Endothelial cell of umbilical vein (primary cell): Measurements from ENCODE around the gene IZUMO2. TPM values are rescaled to one million over a fixed set of nuclear protein-coding genes. Genes with fewer than 3 reads are reported as not detected.

ENCODE experiments used
- BruUV-seq: library from RNA; stranded (reverse); fragments of 400-500 nt; replicated peaks from 2 replicates; lab custom pipeline; 2021; lab: Mats Ljungman, UMichigan
- CTCF ChIA-PET: fragments of 300-600, 350-600 bp; sonication (Branson Sonifier 250); formaldehyde crosslinking; loops from one replicate; lab custom pipeline; 2021; ENCODE audit warnings: antibody characterized with exemption, inconsistent platforms; lab: Charles Lee
- POLR2A ChIA-PET: fragments of 300-600, 350-600 bp; sonication (Branson Sonifier 250); formaldehyde crosslinking; loops from one replicate; lab custom pipeline; 2021; ENCODE audit warnings: antibody characterized with exemption, inconsistent platforms; lab: Charles Lee
- DNase-seq: peaks from one replicate; pipeline ENCODE4 v3.0.0-alpha.2; 2011; ENCODE audit warnings: low read depth, low spot score
- FAIRE-seq: peaks from 2 replicates; lab custom pipeline; 2011; peaks lifted over from hg19 to GRCh38; lab: Jason Lieb, UNC
- H2AFZ ChIP-seq: 2 replicates; pipeline ENCODE4 v1.6.0; 2012; ENCODE audit warnings: low read depth, low read length, control low read depth, inconsistent platforms
- H3K27ac ChIP-seq: 2 replicates; pipeline ENCODE4 v1.5.1; 2011; ENCODE audit warnings: low read depth, mild to moderate bottlenecking, control low read depth, low read length, moderate library complexity; ENCODE audit not compliant: insufficient read depth
- H3K27me3 ChIP-seq, 2 experiments: 2 replicates each; pipeline versions ENCODE4 v1.6.0 to v1.6.1; 2011; ENCODE audit warnings: low read length in 2 of 2, mixed read lengths in 1 of 2; ENCODE audit not compliant: control insufficient read depth in 2 of 2, insufficient read depth in 2 of 2
- H3K36me3 ChIP-seq, 2 experiments: 2 replicates in 1 of 2; 3 replicates in 1 of 2; pipeline ENCODE4 v1.5.1; 2011; ENCODE audit warnings: low read length in 2 of 2, mild to moderate bottlenecking in 1 of 2, moderate library complexity in 1 of 2; ENCODE audit not compliant: control insufficient read depth in 2 of 2, insufficient read depth in 2 of 2; ENCODE audit errors: extremely low read depth in 1 of 2
- H3K4me1 ChIP-seq: 3 replicates; pipeline ENCODE4 v1.5.1; 2011; ENCODE audit warnings: mild to moderate bottlenecking, low read length; ENCODE audit not compliant: control insufficient read depth, insufficient read depth; ENCODE audit errors: extremely low read depth
- H3K4me2 ChIP-seq: 2 replicates; pipeline ENCODE4 v1.6.1; 2011; ENCODE audit warnings: low read length, control low read depth, mixed read lengths; ENCODE audit not compliant: insufficient read depth
- H3K4me3 ChIP-seq, 3 experiments: fragments of 200-600 bp in 1 of 3; sonication (generic), shearing (Covaris generic) in 1 of 3; replicated peaks in 1 of 3; 2 replicates each; pipeline ENCODE4 v1.5.1; 2011 to 2016; ENCODE audit warnings: control low read depth in 3 of 3, low read length in 3 of 3, mild to moderate bottlenecking in 2 of 3, inconsistent platforms in 1 of 3, low read depth in 1 of 3, moderate library complexity in 1 of 3; ENCODE audit not compliant: insufficient read depth in 1 of 3
- H3K79me2 ChIP-seq: 2 replicates; pipeline ENCODE4 v1.6.0; 2012; ENCODE audit warnings: low read length, inconsistent platforms; ENCODE audit not compliant: control insufficient read depth, insufficient read depth
- H3K9ac ChIP-seq: replicated peaks from 2 replicates; pipeline ENCODE3; 2011; ENCODE audit warnings: low read length, control low read depth; ENCODE audit not compliant: insufficient read depth; ENCODE audit errors: extremely low read depth
- H3K9me1 ChIP-seq: replicated peaks from 3 replicates; pipeline ENCODE4 v1.6.0; 2011; ENCODE audit warnings: mild to moderate bottlenecking, low read length; ENCODE audit not compliant: control insufficient read depth, insufficient read depth; ENCODE audit errors: extremely low read depth
- H3K9me3 ChIP-seq: replicated peaks from 2 replicates; pipeline ENCODE4 v1.5.1; 2012; ENCODE audit warnings: low read length, inconsistent platforms; ENCODE audit not compliant: control insufficient read depth, insufficient read depth
- H4K20me1 ChIP-seq: replicated peaks from 2 replicates; pipeline ENCODE3; 2011; ENCODE audit warnings: mild to moderate bottlenecking, low read length; ENCODE audit not compliant: control insufficient read depth, insufficient read depth; ENCODE audit errors: extremely low read depth
- EZH2 ChIP-seq: IDR thresholded peaks from 2 replicates; pipeline ENCODE4 v1.6.1; 2012; ENCODE audit warnings: borderline replicate concordance, low read depth, mild to moderate bottlenecking, moderate library complexity, low read length, inconsistent platforms; ENCODE audit not compliant: severe bottlenecking
- FOS ChIP-seq: IDR thresholded peaks from 2 replicates; pipeline ENCODE4 v1.6.1; 2011; ENCODE audit warnings: mild to moderate bottlenecking, low read length, moderate library complexity, borderline replicate concordance; ENCODE audit not compliant: insufficient read depth
- GATA2 ChIP-seq: IDR thresholded peaks from 2 replicates; pipeline ENCODE4 v1.7.0; 2011; ENCODE audit warnings: low read depth, mild to moderate bottlenecking, moderate library complexity, mixed read lengths, low read length; ENCODE audit not compliant: insufficient read length, insufficient read depth
- JUN ChIP-seq: IDR thresholded peaks from 2 replicates; pipeline ENCODE4 v1.6.1; 2011; ENCODE audit warnings: borderline replicate concordance, low read depth; ENCODE audit not compliant: insufficient read length, insufficient read depth
- MYC ChIP-seq: IDR thresholded peaks from one replicate; pipeline ENCODE4 v1.6.1; 2011; ENCODE audit warnings: mild to moderate bottlenecking, low read depth, low read length
- POLR2A ChIP-seq: IDR thresholded peaks from 2 replicates; pipeline ENCODE4 v1.6.1; 2012; ENCODE audit warnings: low read depth, mild to moderate bottlenecking, control low read depth, low read length
- POLR2AphosphoS5 ChIP-seq: IDR thresholded peaks from 2 replicates; pipeline ENCODE4 v1.6.1; 2012; ENCODE audit warnings: low read depth, mild to moderate bottlenecking, control low read depth, low read length, moderate library complexity; ENCODE audit not compliant: insufficient read depth
- dilution Hi-C: fragments of 300-500 bp; cut with MboI; formaldehyde crosslinking; loops from one replicate; pipeline ENCODE4 v1.15.0; 2019; ENCODE audit warnings: low sequenced_read_pairs; ENCODE audit not compliant: extremely low pct_ligation_motif_present
- intact Hi-C: fragments of 100-400 bp; cut with micrococcal nuclease; formaldehyde crosslinking; loops from one replicate; pipeline ENCODE4 v1.10.0; 2022
- polyA plus RNA-seq, 4 experiments: library from polyadenylated mRNA; depleted of rRNA in 3 of 4; stranded (reverse) in 3 of 4; unstranded in 1 of 4; fragments of >200 nt; gene quantifications; 2 replicates each; pipeline versions ENCODE4 v1.2.1 to v1.2.3, GENCODE V29; 2011 to 2012; ENCODE audit warnings: missing spikeins in 1 of 4
- total RNA-seq: library from RNA; stranded (reverse); gene quantifications from 2 replicates; pipeline ENCODE4 v1.2.3, GENCODE V29; 2021
- TF ChIP-seq, protein P1 (sequence below), 2 donors: IDR thresholded peaks; 1 replicate in 1 of 2; 2 replicates in 1 of 2; pipeline ENCODE4 v1.5.1; 2011; ENCODE audit warnings: low read length in 2 of 2, mild to moderate bottlenecking in 2 of 2, moderate library complexity in 2 of 2, control low read depth in 1 of 2, inconsistent platforms in 1 of 2, low read depth in 1 of 2; ENCODE audit not compliant: insufficient read depth in 1 of 2; ENCODE audit errors: extremely low read depth in 1 of 2
- TF ChIP-seq, protein P2 (sequence below): IDR thresholded peaks from 2 replicates; pipeline ENCODE4 v1.6.1; 2011; ENCODE audit not compliant: insufficient read depth, insufficient read length

Gene IZUMO2
- total and polyA plus RNA-seq, 2 donors (not counting 3 experiments of a cell fraction or from before 2014, with no cell fraction given): not detected

DNA sequence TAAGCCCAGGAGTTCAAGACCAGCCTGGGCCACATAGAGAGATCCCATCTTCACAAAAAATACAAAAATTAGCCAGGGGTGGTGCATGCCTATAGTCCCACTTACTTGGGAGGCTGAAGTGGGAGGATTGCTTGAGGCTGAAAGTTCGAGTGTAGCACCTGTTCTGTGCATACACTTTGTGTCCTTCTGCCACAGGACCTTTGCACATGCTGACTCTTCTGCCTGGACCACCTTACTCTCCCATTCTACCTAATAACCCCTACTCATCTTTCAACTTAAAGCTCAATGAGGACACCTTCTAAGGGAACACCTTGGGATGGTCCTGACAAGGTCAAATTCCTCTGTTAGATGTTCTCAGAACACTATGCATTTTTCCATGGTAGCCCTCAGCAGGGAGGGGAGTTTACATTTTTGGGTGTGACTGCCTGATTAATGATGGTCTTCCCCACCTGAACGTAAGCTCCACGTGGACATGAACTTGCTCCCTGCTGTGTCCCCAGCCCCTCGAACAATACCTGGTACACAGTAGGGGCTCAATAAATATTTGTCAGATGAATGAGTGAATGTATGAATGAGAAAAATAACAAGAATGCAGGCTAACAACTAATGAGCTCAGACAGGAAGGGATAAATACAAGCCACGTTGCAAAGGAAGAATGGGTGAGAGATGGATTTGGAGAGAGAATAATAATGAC lies 11.2 kb upstream of the IZUMO2 start:
- Histone ChIP-seq H3K4me2 (no peak overlapping the region), H4K20me1 (no peaks in the 10 kb centered on the region), H3K4me3 (no peak overlapping the region), H3K27ac (no peak overlapping the region), H3K9me1 (no peaks in the 10 kb centered on the region), H3K27me3 (no peaks in the 10 kb centered on the region), H3K36me3 (no peaks in the 10 kb centered on the region), H3K4me1 (no peaks in the 10 kb centered on the region), H3K9ac (no peak overlapping the region), H3K79me2 (no peaks in the 10 kb centered on the region), H2AFZ (no peak overlapping the region), H3K9me3 (no peaks in the 10 kb centered on the region)
- FAIRE-seq (no peak), DNase-seq (no peak)
- POLR2A ChIA-PET: no interaction called here
- CTCF ChIA-PET: interaction anchor here (1.0 kb wide), 1 partner anchor 748 kb away, joined by 4 read pairs; no protein-coding TSS in a partner anchor
- TF ChIP-seq EZH2 (no peak), MYC (no peak), GATA2 (no peak), JUN (no peak), POLR2A (no peak), POLR2AphosphoS5 (no peak), FOS (no peak)
- TF ChIP-seq, protein P1, sequence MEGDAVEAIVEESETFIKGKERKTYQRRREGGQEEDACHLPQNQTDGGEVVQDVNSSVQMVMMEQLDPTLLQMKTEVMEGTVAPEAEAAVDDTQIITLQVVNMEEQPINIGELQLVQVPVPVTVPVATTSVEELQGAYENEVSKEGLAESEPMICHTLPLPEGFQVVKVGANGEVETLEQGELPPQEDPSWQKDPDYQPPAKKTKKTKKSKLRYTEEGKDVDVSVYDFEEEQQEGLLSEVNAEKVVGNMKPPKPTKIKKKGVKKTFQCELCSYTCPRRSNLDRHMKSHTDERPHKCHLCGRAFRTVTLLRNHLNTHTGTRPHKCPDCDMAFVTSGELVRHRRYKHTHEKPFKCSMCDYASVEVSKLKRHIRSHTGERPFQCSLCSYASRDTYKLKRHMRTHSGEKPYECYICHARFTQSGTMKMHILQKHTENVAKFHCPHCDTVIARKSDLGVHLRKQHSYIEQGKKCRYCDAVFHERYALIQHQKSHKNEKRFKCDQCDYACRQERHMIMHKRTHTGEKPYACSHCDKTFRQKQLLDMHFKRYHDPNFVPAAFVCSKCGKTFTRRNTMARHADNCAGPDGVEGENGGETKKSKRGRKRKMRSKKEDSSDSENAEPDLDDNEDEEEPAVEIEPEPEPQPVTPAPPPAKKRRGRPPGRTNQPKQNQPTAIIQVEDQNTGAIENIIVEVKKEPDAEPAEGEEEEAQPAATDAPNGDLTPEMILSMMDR (IDR thresholded peaks at IDR 0.05; ENCODE audit: extremely low read depth in 1 of 2, insufficient read depth in 1 of 2, low read depth in 1 of 2, low read length in 2 of 2): no peak
- TF ChIP-seq, protein P2, sequence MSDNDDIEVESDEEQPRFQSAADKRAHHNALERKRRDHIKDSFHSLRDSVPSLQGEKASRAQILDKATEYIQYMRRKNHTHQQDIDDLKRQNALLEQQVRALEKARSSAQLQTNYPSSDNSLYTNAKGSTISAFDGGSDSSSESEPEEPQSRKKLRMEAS: no peak
- intact Hi-C loops (no loop called here), dilution Hi-C loops (no loop called here)
- BruUV-seq: no TSS peak
